HG02885 (cell line): ENCODE data around the gene C14orf180.

Source experiments
- ATAC-seq: cut with Tn5 transposase; IDR thresholded peaks from one replicate; pipeline ENCODE4 v1.9.1; 2021; ENCODE audit warnings: mild to moderate bottlenecking; ENCODE audit not compliant: unreplicated experiment, poor library complexity

C14orf180 gene

DNA sequence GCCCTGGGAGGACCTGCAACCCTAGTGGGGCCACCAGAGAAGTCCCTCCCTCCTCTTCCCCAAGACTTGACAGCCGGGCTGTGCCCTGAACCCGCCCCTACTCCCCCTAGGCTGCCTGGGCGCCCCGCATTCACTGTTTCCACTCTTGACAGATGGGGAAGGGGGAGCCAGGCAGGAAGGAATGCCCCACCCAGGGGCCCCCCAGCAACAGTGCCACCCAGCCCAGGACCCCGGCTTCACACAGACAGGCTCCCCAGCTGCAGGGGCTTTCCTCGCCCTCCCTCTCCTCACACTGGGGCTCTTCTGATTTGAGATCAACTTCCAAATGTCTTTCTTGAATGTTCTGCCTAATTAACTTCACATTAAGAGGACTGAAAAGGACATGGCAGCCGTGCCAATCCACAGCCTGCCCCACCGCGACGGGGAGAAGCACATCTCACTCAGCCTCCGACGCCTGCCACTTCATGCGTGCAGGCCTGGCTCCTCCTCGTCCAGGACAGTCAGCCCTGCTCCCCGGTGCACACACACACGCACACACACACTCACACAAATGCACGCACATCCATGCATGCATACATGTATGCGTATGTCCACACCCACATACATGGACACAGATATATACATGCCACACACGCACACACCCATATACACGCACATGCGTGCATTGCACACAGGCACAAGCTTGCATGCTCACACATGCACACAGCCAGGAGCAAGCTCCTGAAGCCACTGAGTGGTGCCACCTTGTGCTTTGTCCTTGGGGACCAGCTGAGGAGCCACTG lies 19.6 kb upstream of the C14orf180 start:
- no peak for ATAC-seq

DNA sequence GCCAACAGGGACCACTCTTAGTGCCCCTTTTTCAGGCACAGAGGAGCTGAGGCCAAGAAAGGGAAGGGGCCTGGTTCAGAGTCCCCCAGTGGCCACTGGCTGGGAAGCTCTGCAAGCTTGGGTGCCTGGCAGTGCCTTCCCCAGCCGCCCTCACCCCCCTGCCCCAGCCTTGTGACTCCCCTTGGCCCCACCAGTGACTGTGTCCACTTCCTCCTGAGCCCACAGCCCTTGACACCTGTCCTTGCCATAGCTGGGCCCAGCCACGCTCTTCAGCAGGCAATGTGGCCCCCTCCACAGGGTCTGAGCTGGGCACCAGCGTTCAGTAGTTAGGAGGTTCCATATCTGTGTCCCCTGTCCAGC lies 19.0 kb upstream of the C14orf180 start:
- no peak for ATAC-seq

DNA sequence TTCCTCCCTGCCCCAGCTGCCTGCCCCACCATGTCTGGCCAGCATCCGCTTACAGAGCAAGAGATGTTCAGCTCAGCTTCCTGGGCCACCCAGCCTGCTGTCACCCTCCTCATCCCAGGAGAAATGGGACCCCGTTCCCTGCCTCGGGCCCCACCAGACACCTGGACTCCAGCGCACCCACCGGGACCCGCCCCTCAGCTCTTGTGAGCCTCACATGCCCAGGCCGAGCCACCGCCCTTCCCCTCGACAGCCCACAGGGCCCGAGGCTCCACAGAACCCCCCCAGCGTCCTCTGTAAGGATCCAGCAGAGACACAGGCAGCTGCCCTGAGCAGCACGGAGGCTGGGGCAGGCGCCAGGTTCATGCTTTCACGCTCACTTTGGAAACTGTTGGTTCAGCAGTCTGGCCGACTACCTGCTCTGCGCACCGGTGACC lies 18.4 kb upstream of the C14orf180 start:
- no peak for ATAC-seq

DNA sequence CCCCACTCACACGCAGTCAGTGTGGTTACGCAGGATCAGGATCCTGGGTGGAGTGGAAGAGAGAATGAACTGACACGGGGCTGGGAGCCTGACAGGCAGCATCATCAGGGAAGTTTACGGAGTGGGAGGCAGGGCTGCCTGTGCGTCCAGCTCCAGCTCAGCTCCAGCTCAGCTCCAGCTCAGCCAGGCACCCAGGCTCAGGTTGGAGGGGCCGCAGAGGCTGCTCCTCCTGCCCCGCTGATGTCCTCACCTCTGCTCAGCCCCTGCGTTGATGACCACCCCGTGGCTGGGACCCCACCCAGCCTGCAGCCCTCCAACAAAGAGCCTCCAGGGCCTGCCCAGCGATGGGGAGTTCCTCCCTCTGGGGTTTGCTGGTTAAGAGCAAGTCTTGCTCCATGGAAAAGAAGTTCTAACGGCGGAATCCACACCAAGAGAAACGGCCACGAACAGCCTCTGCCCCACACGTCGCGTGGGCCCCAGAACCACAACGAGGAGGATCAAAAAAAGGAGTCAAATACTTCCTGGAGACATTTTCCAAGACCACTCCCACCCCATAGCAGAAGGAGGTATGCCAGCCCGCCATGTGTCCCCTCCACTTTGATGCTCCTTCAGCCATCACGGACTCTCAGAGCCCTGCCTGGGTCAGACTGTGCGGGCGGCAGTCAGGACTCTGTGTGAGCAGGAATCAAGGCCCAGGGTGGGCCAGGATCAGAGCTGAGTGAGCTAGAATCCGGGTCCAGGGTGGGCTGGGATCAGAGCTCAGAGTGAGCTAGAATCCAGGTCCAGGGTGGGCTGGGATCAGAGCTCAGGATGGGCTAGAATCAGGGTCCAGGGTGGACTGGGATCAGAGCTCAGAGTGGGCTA lies 17.7 kb upstream of the C14orf180 start:
- ATAC-seq: no peak

DNA sequence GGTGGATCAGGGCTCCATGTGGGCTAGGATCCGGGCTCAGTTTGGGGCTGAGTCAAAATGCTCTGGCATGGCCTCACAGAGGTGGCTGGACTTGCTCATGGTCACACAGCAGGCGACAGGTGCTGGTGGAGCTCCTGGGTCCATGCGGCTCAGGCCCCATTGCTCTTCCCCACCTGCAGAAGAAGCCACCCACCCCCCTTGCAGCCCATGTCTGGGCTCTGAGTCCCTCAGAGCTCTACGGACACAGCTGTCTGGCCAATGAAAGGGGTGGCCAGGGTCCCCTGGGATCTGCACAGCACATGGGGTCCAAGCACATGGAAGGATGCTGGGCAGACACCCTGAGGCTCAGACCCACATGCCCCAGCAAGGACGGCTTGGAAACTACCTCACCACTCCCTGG lies 17.0 kb upstream of the C14orf180 start:
- ATAC-seq: no peak

DNA sequence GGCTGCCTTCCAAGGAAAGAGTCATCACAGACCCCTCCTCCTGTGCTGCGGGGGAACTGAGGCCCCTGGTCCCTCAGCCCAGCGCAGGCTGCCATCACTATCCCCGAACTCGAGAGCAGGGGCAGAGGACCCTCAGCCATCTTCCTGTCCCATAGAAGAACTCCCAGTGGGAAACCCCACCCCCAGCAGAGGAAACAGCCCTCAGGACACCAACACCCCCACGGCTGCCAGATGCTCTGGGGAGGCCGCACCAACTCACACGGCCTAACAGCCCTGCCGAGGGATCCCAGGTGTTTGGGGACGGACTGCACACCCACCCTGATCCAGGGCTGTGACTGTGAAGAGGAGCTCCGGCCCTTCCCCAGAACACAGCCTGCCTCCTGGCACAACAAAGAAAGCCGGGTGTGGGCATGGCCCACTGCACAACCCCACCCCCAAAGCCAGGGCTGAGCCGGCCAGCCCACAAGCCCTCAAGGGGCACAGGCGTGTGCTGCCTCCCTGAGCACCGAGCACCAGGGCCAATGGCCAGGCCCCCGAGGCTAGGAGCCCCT lies 16.3 kb upstream of the C14orf180 start:
- no peak for ATAC-seq

DNA sequence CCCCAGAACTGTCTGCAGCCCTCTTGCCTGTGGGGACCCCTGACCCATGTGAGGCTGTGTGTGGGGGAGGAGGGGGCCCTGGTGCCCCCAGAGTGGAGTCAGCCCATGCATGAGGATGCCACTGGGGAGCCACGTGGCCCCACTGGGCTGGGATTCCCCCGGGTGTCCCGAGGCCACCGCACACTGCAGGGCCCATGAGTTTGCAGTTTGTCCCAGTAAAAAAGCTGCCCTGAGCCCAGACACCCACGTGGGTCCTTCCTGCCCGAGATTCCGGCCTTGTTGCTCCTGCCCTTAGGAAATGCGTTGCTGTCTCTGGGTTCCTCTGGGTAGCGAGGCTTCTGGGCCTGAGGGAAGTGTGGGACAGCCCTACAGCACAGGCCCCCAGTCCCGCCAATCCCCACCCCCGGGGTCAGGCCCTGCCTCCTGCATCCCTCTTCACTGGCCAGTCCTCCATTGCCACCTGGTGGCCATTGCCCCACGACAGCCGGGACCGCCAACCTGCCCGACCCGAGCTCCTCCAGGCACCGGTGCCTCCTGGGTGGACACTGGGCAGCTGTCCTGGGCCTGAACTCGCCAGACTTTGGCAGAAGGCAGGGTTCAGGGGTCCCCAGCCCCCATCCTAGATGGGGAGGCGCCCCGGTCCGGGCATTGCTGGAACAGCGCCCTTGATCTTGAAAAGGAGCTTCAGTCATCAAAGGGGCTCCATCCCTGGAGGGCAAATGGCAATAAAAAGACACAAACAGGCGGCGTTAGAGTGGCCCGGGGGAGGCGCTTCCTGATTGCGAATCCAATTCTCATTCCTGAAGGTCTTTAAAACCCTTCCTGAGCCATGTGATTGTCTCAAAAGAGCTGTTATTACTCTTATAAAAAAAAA lies 15.6 kb upstream of the C14orf180 start:
- ATAC-seq: no peak

DNA sequence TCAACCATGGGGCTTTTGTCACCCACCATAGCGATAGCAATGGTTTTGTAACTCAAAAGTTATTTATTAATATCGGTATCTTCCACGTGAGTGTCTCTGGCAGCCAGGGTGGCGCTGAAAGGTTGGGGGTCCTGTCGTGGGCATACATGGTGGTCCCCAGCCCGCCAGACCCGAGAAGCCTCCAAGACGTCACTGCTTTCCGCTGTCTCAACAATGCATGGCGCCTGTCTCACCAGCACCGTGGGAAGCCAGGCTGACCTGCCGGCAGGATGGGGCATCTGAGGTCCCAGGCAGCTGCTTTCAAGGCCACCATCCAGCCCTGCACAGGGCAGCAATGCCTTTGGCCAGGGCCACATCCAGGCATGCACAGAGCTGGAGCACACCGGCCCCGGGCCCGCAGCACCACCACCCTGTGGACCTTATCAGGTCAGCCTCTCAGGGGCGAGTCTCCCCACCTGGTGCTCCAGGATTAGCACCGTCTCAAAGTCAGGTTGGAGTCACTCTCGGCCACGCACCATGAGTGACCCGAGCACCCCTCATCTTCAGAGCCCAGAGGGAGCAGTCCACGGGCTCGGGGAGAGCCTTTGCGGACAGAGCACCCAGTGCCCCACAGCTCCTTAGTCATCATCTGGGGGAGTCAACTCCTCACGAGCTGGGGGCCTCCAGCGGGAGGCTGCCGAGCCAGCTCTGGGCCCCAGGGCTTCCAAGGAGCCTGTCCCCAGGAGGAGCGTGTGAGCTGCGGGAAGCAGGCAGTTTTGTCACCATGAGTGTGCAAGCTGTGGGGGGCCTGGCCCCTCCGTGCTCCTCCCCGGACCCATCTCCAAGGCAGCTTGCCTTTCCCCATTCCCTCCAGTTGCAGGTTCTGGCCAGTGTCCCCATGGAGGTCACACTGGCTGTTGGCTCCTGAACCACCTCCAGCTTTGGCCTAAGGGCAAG lies 14.6 kb upstream of the C14orf180 start:
- no peak for ATAC-seq

DNA sequence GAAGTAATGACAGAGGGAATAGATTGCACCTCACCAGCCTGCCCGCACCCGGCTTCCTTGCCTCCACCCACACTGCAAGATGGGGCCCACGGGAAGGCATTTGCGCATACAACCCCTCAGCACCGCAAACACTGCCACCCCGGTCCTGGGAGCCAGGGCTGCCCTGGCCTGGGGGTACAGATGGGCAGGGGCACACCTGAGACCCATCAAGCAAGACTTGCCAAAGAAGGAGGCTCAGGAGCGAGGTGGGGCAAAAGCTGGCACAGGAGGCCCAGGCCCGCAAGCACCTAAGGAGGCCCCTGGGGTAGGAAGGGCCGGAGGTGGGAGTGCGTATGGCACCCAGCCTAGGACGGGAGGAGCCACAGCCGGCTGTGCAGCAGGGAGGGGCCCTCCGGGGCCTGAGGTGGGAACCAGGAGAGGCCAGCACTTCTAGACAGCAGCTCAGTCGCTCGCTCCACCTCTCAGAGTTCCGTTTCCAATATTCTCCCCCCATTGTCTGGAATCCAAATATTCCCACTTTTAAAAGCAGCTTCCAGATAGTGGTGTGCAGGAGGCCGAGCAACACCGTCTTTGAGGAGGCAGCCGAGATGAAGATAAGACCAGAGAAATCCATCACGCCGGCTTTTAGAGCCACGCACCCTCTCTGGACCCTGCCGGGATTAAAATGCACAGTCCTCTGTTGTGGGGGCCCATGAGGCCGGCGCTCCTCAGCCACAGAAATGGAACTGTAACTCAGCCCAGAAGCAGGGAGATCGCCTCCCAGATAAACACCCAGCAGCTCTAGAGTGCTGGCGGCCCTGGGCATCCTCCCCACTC lies 12.2 kb upstream of the C14orf180 start:
- no peak for ATAC-seq

DNA sequence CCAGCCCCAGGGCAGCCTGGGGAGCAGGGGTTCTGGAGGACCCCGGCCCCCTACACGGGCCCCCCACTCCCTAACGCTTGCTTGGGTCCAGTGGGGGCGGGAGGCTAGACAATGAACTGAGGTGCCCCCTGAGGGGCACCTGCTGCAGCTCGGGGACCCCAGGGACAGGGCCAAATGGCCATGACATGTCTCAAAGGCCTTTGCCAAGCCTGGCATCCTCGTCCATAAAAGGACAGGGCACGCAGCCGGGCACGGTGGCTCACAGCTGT lies 11.7 kb upstream of the C14orf180 start:
- ATAC-seq: no peak

DNA sequence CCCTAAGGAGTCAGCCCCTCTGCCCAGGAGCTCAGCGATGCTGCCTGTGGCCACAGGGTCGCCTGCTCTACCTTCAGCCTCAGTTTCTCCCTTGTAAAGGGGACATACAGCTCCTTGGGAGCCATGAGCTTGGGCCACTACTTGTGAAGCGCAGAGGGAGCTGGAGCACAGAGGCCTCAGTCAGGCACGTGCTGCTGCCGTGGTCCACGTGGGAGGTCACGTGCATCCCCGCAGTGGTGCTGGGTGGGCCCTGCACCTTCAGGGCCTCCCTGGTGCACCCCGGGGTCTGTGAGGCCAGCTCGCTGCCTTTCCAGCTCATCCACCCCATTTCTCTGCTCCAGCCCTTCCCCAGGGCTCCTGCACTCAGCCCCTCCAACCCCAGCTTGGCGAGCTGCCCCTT lies 10.9 kb upstream of the C14orf180 start:
- no peak for ATAC-seq

DNA sequence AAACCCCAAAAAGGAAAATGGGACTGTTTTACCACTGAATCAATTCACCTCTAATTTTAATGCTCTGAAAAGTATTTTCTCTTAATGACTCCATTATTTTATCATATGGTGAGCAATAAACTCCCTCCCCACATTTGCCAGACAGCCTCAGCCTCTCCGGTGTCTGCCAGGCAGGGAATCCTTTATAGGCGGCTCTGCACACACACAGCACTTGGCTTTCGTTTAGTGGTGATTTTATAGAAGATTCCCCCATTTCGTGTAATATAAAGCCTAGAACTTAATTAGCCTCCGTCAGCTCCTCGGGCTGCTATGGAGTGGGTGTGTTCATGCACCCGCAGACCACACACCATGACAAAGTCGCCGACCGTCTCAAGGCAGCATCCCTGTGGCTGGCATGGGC lies 10.1 kb upstream of the C14orf180 start:
- no peak for ATAC-seq

DNA sequence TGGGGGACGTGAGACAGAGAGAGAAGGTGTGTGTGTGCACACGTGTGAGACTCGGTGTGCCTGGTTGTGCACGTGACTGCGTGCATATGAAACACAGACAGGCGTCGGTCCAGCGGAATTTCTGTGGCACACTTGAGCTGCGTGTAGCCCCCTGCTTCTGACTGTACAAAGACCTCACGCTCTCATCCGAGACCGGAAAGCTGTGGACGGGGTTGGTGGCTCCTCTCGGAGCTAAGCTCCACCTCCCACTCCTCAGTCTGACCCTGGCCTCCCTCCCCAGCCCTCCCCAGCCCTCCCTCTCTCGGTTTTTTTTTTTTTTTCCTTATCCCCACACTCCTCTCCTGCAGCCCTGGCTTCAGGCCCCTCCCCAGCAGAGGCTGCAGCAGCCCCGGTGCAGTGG lies 8.3 kb upstream of the C14orf180 start:
- no peak for ATAC-seq

DNA sequence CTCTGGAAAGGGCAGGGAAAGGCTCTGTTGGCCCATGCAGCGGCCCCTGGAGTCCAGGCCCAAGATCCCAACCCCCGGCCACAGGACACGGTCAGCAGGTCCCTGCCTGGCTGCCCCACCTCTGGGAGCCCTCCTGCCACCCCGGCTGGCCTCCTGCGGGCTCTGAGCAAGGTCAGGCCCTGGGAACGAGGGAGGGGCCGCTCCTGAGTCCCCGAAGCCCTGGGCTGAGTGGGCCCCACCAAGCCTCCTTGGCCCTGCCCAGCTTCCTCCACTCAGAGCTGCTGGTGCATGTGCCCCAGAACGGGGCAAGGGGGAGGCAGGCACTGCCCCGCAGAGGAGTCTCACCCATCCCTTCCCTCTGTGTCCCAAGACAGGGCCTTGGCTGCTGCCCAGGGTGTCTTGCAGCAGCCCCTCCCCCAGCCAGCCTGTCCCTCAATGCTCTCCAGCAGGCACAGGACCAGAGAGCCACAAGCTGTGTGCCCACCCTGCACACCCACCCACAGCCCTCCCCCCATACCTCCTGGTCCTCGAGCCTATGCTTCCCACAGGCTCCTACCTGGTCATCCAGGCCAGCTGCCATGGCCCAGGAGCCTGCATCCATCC lies 7.4 kb upstream of the C14orf180 start:
- no peak for ATAC-seq

DNA sequence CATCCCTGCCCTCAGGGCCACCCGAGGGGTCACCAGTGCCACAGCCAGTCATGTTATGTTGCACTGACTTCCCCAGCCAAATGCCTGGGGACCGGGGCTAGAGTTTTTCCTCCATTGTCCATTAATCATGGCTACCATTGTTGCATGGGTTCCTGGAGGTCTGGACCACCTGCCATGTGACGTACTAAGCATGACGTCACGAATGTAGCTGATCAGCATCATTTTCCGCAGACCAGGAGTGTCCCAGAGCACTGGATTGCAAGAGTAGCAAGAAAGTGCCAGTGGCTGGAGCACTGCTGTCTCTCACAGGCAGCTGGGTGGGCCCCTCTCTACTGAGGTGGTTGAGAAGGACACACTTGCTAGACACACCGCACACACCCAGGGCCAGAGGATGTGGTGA lies 6.9 kb upstream of the C14orf180 start:
- no peak for ATAC-seq

DNA sequence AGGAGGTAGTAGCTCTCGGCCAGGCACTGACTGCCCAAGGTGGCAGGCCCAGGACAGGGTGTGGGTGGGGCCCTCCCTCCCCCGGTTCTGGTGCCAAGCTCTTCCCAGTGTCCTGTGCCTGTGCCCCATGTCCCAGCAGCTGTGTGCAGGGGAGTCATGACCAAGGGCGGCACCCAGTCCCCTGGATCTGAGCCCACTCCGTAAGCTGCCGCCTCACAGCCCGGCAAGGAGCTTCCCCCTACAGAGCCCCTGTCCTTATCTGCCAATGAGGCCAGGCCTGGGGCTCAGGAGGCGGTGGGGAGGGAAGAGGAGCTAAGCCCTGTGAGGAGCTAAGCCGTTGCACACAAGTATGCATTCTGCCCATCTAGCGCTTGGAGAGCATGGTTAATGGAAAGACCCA lies 5.6 kb upstream of the C14orf180 start:
- no peak for ATAC-seq

DNA sequence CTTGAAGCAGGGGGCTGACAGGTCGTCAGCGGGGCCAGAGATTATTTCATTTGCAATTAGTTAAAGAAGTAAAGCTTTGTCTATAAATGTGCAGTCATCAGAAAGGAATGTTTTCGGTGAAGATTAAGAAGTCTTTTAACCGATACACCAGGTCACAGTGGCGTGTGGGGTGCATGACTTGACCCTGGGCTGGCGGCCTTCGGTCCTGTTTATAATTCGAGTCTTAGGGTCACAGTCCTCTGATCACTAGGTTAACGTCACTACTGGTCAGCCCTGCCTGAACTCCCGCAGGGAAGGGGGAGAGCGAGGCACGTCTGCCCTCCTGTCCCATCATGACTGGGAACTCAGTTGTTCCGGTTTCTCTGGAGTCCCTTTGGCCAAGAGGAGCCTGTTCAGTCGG lies 5.0 kb upstream of the C14orf180 start:
- ATAC-seq: no peak

DNA sequence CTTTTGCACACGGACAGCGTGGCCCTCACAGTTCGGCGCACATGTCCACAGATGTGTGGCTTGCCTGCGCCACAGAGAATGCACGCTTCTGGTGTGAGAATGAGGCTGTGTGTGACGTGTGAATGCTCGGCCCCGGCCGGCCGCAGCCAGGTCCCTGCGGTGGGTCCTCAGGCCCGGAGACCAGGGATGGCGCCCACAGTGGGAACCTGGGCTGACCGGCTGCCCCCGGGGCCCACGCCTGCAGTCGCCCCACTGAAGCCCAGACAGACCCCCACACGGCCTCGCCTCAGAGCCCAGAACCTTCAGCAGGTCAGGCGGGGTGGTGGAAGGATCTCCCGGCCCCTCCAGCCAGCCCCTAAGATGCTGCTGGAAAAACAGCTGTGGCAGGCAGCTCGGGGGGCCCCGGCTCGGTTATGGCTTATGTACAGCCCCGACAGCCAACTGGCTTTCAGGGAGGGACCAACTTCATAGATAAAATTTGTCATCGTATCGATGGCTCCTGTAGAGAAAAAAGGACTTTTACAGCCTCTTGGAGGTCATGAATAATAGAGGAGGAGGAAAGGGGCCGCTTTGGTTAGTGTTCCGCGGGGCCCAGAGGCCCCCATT lies 4.5 kb upstream of the C14orf180 start:
- no peak for ATAC-seq
